PFSK-1 (cell line): ENCODE results near the gene SRMS.

Source experiments
- FOXP2 ChIP-seq: optimal IDR thresholded peaks from 2 replicates; pipeline ENCODE3; 2011; ENCODE audit warnings: borderline replicate concordance, control low read depth, inconsistent platforms; ENCODE audit not compliant: insufficient read depth; ENCODE audit errors: extremely low read length, extremely low read depth
- POLR2AphosphoS5 ChIP-seq: IDR thresholded peaks from 2 replicates; pipeline ENCODE4 v1.6.1; 2012; ENCODE audit warnings: low read depth, mild to moderate bottlenecking, control low read depth, low read length, moderate library complexity
- SIN3A ChIP-seq: IDR thresholded peaks from 2 replicates; pipeline ENCODE4 v1.6.1; 2012; ENCODE audit warnings: mild to moderate bottlenecking, low read length, moderate library complexity, borderline replicate concordance; ENCODE audit not compliant: insufficient read depth
- TAF1 ChIP-seq: IDR thresholded peaks from 2 replicates; pipeline ENCODE4 v1.6.1; 2012; ENCODE audit warnings: low read length, control low read depth, borderline replicate concordance; ENCODE audit not compliant: insufficient read depth
- TF ChIP-seq, protein P1 (sequence below), 2 experiments: IDR thresholded peaks; 2 replicates each; pipeline versions ENCODE4 v1.6.1 to v1.8.0; 2011 to 2012; ENCODE audit warnings: low read depth in 2 of 2, low read length in 2 of 2, control low read depth in 1 of 2, inconsistent platforms in 1 of 2, mild to moderate bottlenecking in 1 of 2, moderate library complexity in 1 of 2; ENCODE audit not compliant: insufficient read depth in 1 of 2

The SRMS gene

DNA sequence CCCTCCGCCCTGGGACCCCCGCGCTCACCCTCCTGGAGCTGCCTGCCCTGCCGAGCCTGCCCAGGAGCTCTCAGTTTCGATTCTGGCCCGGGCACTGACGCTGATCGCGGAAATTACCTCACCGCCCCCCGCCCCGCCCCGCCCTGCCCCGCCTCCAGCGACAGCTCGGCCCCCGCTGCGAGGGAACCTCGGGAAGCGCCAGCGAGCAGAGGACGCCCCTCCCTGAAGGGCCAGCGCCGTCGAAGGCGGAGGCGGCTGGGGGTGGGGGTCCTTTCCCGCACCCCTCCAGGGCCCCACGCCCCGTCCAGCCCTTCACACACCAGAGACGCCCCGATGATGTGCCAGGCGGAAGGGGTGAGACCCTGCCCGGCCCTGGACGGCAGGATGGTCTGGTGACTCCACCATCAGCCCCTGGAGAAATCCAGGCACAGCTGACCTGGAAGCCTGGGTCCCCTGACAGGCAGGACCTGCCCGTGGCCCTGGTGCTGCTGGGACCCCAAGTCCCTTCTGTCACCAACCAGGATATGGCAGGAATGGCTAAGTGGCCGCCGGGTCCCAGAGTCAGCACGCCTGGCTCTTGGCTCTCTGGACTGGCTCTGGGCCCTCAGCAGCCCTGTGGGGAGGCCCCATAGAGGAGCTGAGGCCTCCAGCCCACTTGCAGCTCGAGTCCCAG is 26.7 kb upstream of the SRMS start, which contains the start of gene HELZ2:
TSS of gene HELZ2 (minus strand) at position 84 of the 673 bp plus-strand sequence. CDS start 1,854 bp downstream, outside the sequence.
- TF ChIP-seq, protein P1, sequence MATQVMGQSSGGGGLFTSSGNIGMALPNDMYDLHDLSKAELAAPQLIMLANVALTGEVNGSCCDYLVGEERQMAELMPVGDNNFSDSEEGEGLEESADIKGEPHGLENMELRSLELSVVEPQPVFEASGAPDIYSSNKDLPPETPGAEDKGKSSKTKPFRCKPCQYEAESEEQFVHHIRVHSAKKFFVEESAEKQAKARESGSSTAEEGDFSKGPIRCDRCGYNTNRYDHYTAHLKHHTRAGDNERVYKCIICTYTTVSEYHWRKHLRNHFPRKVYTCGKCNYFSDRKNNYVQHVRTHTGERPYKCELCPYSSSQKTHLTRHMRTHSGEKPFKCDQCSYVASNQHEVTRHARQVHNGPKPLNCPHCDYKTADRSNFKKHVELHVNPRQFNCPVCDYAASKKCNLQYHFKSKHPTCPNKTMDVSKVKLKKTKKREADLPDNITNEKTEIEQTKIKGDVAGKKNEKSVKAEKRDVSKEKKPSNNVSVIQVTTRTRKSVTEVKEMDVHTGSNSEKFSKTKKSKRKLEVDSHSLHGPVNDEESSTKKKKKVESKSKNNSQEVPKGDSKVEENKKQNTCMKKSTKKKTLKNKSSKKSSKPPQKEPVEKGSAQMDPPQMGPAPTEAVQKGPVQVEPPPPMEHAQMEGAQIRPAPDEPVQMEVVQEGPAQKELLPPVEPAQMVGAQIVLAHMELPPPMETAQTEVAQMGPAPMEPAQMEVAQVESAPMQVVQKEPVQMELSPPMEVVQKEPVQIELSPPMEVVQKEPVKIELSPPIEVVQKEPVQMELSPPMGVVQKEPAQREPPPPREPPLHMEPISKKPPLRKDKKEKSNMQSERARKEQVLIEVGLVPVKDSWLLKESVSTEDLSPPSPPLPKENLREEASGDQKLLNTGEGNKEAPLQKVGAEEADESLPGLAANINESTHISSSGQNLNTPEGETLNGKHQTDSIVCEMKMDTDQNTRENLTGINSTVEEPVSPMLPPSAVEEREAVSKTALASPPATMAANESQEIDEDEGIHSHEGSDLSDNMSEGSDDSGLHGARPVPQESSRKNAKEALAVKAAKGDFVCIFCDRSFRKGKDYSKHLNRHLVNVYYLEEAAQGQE (IDR thresholded peaks at IDR 0.05; ENCODE audit: insufficient read depth in 1 of 2, low read depth in 2 of 2, low read length in 2 of 2): no peak
- TF ChIP-seq TAF1: peak; percentile 39; the same call in 1 of the 2 replicates

DNA sequence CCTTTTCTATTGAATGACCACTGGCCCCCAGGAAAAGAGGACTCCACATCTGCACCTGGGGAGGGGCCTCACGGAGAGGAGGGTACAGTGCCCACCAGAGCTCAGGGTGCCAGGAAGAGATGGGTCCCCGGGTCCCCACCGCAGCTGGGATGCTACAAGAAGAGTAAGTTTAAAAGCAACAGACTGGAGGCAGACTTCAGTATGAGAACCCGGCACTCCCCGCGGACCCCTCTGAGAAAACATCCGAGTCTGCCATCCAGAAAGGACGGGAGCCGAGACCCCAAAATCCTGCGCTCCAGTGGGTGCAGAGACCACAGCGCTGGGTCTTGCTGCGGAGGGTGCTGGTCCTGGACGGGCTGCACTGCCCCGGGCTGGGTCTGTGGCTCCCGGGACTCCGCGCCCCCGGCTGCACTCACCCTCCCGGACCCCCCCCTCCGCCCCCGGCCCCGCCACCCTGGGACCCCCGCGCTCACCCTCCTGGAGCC is 26.1 kb upstream of the SRMS start:
- TF ChIP-seq POLR2AphosphoS5 (no peak), FOXP2 (no peak), TAF1 (no peak), SIN3A (no peak)
- TF ChIP-seq, protein P1 (IDR thresholded peaks at IDR 0.05; ENCODE audit: insufficient read depth in 1 of 2, low read depth in 2 of 2, low read length in 2 of 2): no peak

DNA sequence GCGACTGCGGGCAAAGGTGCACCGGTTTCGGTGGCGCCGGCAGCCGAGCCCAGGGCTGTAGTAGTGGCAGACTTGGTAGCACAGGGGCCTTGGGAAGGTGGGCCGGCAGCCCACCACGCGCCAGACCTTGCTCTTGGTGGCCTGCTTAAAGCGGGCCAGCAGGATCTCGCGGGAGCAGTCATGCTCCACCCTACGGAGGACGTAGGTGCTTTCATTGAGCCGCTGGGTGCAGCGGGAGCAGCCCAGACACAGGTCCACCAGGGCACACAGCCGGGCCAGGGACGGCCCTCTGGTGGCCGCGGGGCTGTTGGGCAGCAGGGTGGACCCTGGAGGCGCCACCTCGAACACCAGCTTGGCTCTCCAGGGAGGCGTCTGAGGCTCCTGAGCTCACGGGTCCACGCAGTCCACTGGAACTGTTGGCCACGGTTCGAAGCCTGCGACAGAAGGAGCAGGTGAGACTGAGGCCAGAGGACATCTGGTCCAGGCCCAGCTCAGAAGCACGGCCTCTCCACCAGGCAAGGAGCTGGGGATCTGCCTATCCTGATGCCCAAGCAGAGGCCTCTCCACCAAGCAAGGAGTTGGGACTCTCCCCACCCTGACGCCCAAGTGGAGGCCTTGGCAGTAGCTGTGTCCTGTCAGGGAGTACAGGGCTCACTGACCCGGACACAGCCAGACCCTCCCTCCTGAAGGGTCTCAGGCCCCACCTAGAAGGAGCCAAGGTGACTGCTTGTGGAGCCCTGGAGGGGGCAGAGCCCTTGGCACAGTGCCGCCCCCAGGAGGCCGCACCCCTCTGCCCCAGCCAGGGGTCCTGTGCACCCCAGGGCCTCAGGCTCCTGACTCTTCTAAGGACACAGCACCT is 25.5 kb upstream of the SRMS start:
- TF ChIP-seq POLR2AphosphoS5 (no peak), SIN3A (no peak), TAF1 (no peak), FOXP2 (no peak)
- TF ChIP-seq, protein P1 (IDR thresholded peaks at IDR 0.05; ENCODE audit: insufficient read depth in 1 of 2, low read depth in 2 of 2, low read length in 2 of 2): no peak

DNA sequence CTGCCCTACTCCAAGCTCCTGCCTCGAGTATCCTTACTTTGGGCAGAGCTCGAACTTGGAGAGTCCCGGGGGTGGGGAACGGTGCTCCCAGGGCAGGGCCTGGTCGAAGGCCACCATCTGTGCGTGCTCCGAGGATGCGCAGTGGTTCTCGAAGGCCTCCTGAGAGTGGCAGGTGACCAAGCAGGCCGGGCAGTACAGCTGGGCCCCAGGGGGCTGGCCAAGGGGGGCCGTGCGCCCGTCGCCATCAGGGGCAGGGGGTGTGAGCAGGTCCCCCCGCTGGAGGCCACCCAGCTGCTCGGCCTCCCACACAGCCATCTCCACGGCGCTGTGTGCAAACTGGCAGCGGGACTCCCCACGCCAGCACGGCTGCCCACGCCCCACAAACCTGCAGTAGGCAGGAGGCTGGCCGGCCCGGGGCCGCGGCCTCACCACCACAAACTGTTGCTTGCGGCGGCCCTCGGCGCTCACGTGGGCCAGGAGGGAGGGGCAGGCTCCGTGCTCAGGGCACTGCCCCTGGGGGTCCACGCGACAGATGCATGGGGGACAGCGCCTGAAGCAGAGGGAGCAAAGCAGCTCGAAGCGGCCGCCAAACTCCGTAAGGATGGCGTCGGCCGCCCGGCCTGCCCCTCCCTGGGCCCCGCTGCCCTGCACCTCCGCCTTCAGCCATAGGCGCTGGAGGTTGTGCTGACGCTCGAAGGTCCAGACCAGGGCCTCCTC is 24.7 kb upstream of the SRMS start:
- TF ChIP-seq POLR2AphosphoS5 (no peak), FOXP2 (no peak), SIN3A (no peak), TAF1 (no peak)
- TF ChIP-seq, protein P1 (IDR thresholded peaks at IDR 0.05; ENCODE audit: insufficient read depth in 1 of 2, low read depth in 2 of 2, low read length in 2 of 2): no peak
